ENCODE data around the gene DPYD.

DPYD gene

GRCh38 chr1:97078872-97079271 lies 842.0 kb downstream of the DPYD start:
- TF ChIP-seq, protein P1, sequence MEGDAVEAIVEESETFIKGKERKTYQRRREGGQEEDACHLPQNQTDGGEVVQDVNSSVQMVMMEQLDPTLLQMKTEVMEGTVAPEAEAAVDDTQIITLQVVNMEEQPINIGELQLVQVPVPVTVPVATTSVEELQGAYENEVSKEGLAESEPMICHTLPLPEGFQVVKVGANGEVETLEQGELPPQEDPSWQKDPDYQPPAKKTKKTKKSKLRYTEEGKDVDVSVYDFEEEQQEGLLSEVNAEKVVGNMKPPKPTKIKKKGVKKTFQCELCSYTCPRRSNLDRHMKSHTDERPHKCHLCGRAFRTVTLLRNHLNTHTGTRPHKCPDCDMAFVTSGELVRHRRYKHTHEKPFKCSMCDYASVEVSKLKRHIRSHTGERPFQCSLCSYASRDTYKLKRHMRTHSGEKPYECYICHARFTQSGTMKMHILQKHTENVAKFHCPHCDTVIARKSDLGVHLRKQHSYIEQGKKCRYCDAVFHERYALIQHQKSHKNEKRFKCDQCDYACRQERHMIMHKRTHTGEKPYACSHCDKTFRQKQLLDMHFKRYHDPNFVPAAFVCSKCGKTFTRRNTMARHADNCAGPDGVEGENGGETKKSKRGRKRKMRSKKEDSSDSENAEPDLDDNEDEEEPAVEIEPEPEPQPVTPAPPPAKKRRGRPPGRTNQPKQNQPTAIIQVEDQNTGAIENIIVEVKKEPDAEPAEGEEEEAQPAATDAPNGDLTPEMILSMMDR (IDR thresholded peaks at IDR 0.05; ENCODE audit: extremely low read depth, insufficient read depth, missing control alignments): no peak
- no peak for DNase-seq (ENCODE audit: low spot score)
- in situ Hi-C loops (cut with MboI; ENCODE audit: low pct_unique_long_range_greater_than_20kb, low sequenced_read_pairs, unreplicated experiment): no loop called here

DNA sequence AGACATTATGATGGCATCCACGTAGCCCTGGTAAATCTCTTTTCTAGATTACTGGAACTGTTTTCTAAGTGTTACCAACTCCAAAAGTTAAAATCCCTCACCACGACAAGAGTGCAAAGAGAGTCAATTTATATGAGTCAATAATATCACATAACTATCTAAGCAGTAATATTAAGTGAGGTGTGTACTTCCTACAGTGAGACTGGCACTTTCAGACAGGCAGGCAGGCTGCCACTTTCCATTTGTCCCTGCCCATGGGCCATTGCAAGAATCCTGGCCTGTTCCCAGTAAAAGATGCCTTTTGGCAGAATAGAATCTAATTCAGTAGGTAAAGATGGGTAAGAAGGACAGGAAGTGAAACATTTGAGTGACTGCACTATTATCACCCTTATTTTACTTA lies 843.6 kb downstream of the DPYD start:
- TF ChIP-seq, protein P1 (IDR thresholded peaks at IDR 0.05; ENCODE audit: extremely low read depth, insufficient read depth, missing control alignments): no peak
- in situ Hi-C loops (cut with MboI; ENCODE audit: low pct_unique_long_range_greater_than_20kb, low sequenced_read_pairs, unreplicated experiment): no loop called here
- DNase-seq (ENCODE audit: low spot score): no peak

GRCh38 chr1:97074771-97075170 lies 846.1 kb downstream of the DPYD start:
- in situ Hi-C loops (cut with MboI; ENCODE audit: low pct_unique_long_range_greater_than_20kb, low sequenced_read_pairs, unreplicated experiment): no loop called here
- DNase-seq (ENCODE audit: low spot score): no peak
- TF ChIP-seq, protein P1 (IDR thresholded peaks at IDR 0.05; ENCODE audit: extremely low read depth, insufficient read depth, missing control alignments): no peak

DNA sequence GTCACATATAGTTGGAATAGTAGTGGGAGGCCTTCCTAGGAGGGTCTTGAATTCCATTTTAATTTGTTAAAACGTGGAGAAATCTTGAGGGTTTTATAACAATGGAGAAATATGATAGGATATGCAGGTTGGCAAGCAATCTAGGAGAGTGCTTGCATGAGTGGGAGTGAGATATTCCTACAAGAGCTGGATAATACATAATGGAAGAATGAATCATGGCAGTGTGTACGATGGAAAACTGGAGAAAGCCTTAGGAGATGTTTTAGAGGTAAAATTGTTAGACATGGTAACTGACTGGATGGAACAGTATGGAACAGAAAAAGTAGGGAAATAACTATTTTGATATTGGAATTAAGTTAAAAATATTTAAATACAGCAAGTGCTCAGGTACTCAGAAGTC lies 846.9 kb downstream of the DPYD start:
- in situ Hi-C loops (cut with MboI; ENCODE audit: low pct_unique_long_range_greater_than_20kb, low sequenced_read_pairs, unreplicated experiment): no loop called here
- no peak for DNase-seq (ENCODE audit: low spot score)
- TF ChIP-seq, protein P1 (IDR thresholded peaks at IDR 0.05; ENCODE audit: extremely low read depth, insufficient read depth, missing control alignments): no peak

DNA sequence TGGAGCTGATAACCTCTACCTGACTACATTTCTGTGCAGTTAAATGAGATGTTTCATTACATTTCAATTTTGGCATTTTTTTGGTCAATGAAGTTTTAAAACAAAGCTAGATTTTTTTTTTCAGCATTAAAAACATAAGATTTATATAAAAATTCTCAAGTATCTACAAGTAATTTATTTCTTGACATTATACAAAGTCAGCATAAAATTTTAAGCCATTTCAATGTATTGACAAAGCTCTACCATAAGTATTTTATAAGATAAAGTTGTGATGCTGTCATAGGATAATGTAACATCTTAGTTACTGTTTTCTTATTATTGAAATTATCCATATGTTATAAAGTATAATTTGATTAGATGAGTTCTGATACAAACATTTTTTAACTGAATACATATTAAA lies 847.7 kb downstream of the DPYD start:
- in situ Hi-C loops (cut with MboI; ENCODE audit: low pct_unique_long_range_greater_than_20kb, low sequenced_read_pairs, unreplicated experiment): no loop called here
- TF ChIP-seq, protein P1 (IDR thresholded peaks at IDR 0.05; ENCODE audit: extremely low read depth, insufficient read depth, missing control alignments): no peak
- DNase-seq (ENCODE audit: low spot score): no peak

- in situ Hi-C loops (cut with MboI; ENCODE audit: low pct_unique_long_range_greater_than_20kb, low sequenced_read_pairs, unreplicated experiment): no loop called here
- TF ChIP-seq, protein P1 (IDR thresholded peaks at IDR 0.05; ENCODE audit: extremely low read depth, insufficient read depth, missing control alignments): no peak
- DNase-seq (ENCODE audit: low spot score): no peak
Observed at GRCh38 chr1:97071173-97071572, 849.7 kb downstream of the DPYD start.

- in situ Hi-C loops (cut with MboI; ENCODE audit: low pct_unique_long_range_greater_than_20kb, low sequenced_read_pairs, unreplicated experiment): no loop called here
- DNase-seq (ENCODE audit: low spot score): no peak
- TF ChIP-seq, protein P1 (IDR thresholded peaks at IDR 0.05; ENCODE audit: extremely low read depth, insufficient read depth, missing control alignments): no peak
Observed at GRCh38 chr1:97070376-97070775, 850.5 kb downstream of the DPYD start.

Data from GM13977 (cell line).